Colon (tissue), 2 donors: ENCODE results near the gene LRRC8B.
"Not testable (repeated sequence)": the region's sequence is repeated elsewhere in the genome, so short reads cannot be mapped to it uniquely, and the experiment has no call there.

Source experiments
- FAIRE-seq: peaks from 2 replicates; lab custom pipeline; 2012; peaks lifted over from hg19 to GRCh38; lab: Jason Lieb, UNC
- donor health status: control.
- donor health status: control.

The LRRC8B gene

DNA sequence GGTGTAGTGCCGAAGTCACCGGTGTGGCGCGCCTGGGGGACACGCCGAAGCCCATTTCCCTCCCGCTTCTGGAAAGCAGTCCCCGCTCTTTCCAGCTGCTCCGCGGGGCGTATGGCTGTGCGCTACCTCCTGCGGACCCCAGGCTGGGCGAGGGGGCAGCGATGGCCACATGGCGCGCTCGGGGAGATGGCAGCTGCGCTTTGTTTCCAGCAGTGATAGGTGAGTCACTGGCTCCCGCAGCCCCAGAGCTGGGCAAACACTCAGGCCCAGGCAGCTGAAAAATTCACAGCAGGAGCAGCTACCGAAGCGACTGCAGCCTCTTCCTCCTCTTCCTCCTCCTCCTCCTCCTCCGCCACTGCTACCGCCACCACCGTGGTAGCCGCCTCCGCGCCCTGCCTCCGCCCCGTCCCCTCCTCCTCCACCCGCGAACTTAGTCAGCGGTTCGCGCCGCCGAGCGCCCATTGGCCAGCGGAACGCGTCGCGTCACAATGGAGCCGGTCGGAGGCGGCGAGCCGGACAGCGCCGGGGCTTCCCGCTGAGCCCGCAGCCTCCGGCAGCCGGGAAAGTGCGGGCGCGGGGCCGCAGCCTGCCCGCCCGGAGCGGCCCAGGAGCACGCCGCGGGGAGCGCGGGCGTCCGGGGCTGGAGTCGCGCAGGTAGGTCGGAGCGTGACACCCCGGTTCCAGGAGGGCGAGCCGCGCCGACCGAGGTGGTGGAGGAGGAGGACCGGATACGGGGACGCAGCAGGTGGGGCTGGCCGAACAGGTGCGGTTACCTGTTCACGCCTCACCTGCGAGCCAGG is at the start of gene LRRC8B:
Gene LRRC8B (plus strand): TSS at position 461 of the 800 bp plus-strand sequence. CDS start 57,822 bp downstream, outside the sequence.
- no peak for FAIRE-seq

GRCh38 chr1:89475269-89475668 is 49.4 kb upstream of the LRRC8B start:
- FAIRE-seq: no peak

DNA sequence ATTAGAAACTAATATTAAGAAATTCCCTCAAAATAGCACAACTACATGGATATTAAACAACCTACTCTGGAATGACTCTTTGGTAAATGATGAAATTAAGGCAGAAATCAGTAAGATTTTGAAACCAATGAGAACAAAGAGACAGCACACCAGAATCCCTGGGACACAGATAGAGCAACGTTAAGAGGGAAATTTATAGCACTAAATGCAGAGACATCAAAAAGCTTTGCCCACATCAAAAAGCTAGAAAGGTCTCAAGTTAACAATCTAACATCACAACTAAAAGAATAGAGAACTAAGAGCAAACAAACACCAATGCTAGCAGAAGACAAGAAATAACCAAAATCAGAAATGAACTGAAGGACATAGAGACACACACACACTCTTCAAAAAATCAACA is 48.6 kb upstream of the LRRC8B start:
- FAIRE-seq: no peak

DNA sequence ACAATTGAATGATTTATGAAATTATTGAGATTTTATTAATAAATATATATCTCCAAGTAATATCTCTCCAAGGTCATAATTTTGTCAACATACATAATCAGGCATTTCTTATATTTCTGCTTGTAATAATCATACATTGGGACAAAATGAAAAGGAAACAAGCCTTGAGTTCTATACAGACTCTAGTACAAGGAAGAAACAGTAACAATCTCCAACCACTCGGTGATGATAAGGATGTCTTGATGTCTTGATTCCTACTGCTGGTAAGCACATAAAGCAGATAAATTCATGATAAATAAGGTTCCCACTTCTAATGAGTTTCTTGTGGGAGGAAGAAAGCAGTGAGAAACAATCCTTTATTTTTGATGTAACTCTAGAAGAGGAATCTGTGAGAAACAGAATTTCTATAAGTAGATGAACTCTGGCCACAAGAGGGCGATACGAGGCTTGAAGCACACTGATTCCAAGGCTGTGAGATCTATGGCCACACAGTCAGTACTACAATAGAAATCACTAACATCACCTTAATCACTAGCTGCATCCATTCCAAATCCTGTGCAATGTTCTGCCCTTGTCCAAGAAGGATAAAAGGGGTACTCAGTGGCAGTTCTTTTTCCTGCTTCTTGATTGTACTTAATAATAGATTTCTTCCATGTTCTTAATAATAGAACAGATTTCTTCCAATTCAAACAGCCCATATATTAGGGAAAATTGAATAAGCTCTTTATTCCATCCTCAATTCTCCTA is 41.4 kb upstream of the LRRC8B start:
- peak; percentile 18 for FAIRE-seq

- FAIRE-seq: no peak
These were observed 40.9 kb upstream of the LRRC8B start for GRCh38 chr1:89483757-89484077.

DNA sequence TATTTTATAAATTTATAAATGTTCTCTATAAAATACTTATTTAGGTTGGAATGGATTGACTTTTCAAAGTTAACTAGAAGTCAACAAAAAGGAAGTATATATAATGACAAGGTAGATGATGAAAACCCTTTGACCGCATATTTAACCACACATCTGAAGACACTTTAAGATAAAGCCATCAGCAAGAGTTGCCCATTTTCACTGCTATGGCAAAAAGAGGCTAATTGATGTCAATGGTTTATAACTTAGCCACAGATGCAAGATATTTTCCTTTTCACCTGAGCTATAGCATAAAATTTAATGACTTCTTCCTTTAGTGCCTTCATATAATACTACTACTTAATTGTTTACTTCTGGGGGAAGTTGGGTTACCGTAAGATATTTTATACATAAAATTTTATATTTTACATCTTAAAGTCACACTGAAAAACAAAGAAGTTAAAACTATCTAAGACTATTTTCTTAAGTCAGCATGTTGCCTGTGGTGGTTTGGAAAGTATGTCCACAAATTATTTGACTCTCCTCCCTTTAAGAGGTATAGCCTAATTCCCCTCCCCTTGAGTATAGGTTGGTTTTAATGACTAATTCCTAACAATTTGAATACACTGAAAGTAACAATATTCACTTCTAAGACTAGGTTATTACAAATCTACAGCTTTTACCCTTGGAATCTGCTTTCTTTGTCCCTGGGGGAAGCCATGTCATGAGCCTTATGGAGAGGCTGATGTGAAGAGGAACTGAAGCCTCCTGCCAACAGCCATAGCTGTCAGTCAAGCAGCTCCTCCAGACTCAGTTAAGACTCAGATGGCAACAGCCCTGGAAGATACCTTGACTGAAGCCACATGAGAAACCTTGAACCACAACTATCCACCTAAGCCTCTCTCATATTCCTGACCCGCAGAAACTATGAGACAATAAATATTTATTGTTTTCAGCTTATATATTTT is 40.3 kb upstream of the LRRC8B start:
- FAIRE-seq: no peak

DNA sequence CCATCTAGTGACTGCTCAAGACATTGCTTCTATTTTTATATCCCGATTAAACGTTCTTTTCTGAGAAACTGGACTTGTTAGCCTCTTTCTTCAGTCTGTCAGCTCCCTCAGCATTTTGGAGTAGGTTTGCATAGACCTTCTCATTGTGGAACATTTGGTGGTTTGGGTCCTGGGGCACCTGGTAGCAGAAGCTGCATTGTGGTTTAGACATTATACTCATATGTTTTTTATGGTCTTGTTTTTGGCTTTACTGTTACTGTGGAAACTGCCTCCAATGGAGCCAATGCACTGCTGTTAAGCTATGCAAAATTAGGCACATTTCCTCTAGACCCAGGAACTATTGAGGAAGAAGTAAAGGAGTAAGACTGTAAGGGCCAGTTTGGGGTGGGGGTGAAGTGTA is 36.7 kb upstream of the LRRC8B start:
- FAIRE-seq: no peak

GRCh38 chr1:89489047-89489729 is 35.4 kb upstream of the LRRC8B start:
- no peak for FAIRE-seq

GRCh38 chr1:89490389-89490788 is 34.2 kb upstream of the LRRC8B start:
- FAIRE-seq: no peak

- no peak for FAIRE-seq
These were observed 25.3 kb upstream of the LRRC8B start for GRCh38 chr1:89499320-89499719.

GRCh38 chr1:89502042-89502441 is 22.6 kb upstream of the LRRC8B start:
- FAIRE-seq: no peak

DNA sequence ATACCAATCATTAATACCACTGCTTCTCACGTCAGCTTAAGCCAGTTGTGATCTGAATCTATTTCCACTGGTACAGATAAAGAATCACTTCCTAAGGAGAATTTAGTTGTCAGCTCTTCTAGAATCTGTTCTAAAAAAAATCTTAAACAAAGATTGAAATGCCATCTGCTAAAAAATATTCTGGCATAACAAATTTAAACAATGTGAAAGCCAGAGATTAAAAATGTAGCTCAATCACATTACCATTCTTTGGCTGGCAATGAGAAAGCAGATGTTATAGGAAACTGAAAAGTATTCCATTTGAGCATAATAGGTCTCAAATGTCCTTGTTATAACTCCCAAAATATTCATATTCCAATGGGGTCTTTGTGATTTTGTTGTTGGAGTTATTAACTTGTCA is 21.7 kb upstream of the LRRC8B start:
- no peak for FAIRE-seq

GRCh38 chr1:89503690-89504089 is 20.9 kb upstream of the LRRC8B start:
- FAIRE-seq: no peak

- FAIRE-seq: not testable (repeated sequence)
These were observed 14.6 kb upstream of the LRRC8B start for GRCh38 chr1:89510061-89510460.

- no peak for FAIRE-seq
These were observed 11.5 kb upstream of the LRRC8B start for GRCh38 chr1:89512996-89513720.

DNA sequence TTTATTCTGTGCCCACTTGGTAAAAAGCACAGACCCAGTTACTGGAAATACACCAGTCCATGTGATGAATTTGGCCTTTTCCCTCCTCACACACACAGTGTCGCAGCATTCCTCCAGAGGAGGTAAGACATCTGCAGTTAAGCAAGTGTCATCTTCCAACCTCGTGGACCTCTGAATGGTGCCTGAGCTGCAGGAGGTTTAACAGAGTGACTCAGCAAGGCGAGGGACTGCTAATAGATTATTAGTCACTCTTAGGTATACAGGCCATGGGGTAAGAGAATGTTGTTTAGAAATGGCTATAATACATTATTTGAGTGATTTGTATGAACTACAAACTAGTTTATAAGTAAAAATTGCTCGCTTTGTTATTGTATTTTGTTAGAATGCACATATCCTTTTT is 8.6 kb upstream of the LRRC8B start:
- FAIRE-seq: no peak

DNA sequence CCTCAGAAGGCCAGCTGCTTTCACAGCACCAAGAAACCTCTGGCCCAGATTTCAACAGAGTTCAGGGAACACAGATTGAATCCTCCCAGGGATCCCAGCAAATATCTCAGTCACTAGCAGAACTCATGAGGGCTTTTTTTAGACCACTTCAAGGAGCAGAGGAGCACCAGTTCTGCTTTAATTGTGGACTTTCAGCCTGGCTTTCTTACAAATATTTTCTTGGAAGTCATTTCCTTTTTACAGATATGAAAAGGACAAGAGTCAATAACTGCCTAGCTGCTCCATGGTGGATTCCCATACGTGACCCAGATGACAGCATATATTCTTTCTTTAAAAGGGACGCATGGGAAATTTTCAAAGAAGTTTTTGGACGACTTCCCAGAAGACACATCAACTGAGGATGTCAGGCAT is 6.4 kb upstream of the LRRC8B start:
- FAIRE-seq: no peak

DNA sequence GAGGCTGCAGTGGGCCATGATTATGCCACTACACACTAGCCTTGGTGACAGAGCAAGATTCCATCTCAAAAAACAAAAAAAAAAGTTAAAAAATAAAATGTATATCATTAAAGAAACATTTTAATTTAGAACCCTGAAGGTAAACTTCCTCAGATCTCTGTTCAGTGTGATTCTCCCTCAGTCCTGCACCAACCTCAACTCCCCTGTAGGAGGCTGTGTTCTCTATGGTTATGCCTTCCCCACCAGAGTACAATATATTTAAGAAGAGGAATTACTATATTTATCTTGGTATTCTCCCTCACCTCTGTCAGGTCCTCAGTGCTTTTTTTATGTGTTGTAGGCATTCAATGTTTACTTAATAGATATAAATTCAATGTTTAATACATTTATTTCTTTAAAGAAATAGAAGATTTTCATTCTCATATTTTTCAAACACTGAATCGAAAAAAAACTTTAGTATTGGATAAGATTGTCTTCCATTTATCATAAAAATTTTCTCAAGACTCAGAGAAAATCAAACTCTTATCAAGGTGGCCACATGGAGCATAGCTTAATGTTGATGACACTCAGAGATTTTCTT is 4.8 kb upstream of the LRRC8B start:
- FAIRE-seq: no peak

GRCh38 chr1:89521977-89522376 is 2.7 kb upstream of the LRRC8B start:
- FAIRE-seq: not testable (repeated sequence)

DNA sequence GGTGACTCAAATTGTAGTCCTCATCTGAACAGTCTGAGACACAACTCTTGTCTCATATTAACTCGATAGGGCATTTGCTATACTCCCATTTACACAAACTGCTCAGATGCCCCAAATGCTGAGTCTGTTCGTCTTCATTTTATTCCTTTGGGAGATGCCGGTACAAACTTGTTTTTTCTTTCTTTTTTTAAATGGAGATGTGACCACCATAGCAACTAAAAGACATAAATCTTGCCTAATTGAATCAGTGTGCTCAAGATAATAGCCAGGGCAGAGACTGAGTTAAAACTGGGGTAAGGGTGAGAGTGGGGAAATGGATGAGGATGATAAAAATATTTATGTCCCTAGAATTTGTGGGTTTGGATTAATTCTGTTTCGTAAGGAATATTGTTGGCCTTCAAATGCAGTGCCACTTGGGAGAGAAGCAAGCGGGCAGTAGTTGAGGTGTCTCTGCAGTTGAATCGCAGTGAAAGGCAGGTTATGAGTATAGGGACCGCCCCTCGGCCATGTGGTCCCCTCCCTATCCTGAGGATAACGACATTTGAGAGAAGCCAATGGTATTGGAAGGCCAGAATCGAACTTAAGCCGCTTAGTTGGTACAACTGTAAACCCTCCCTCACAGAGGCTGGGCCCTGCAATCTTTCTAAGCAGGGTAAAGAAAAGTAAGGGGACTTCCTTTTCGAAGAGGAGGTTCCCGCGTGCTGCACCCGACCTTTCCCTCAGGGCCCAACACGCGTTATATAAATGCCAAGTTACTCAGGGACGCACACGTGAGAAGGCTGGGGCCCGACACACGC is 859 bp upstream of the LRRC8B start:
- no peak for FAIRE-seq
